GM23338 (cell line): ENCODE measurements around the gene PABPC1L. TPM values are rescaled to one million over a fixed set of nuclear protein-coding genes. Genes with fewer than 3 reads are reported as not detected.

Source experiments
- ATAC-seq: fragments of 200-7000 bp; cut with Tn5 transposase; 3 replicates; pipeline ENCODE4 v1.9.1; 2020
- DNase-seq: peaks from one replicate; pipeline ENCODE4 v3.0.0-alpha.2; 2015; ENCODE audit warnings: low spot score
- H2AFZ ChIP-seq: fragments of 200-600 bp; sonication (generic); 2 replicates; pipeline ENCODE4 v1.8.0; 2016; ENCODE audit warnings: antibody characterized with exemption, mild to moderate bottlenecking, moderate library complexity
- H3F3A ChIP-seq: fragments of 200-600 bp; sonication (generic); replicated peaks from 2 replicates; pipeline ENCODE4 v1.8.0; 2017; ENCODE audit warnings: antibody characterized with exemption, mixed run types, low read depth
- H3K27ac ChIP-seq: fragments of 200-600 bp; sonication (generic); 2 replicates; pipeline ENCODE4 v1.6.1; 2016; ENCODE audit warnings: low read depth
- H3K27me3 ChIP-seq: fragments of 200-600 bp; sonication (generic); 2 replicates; pipeline ENCODE4 v1.8.0; 2016; ENCODE audit warnings: mild to moderate bottlenecking, mixed run types, moderate library complexity; ENCODE audit not compliant: insufficient read depth
- H3K36me3 ChIP-seq: fragments of 200-600 bp; sonication (generic); 2 replicates; pipeline ENCODE4 v1.8.0; 2016; ENCODE audit warnings: mild to moderate bottlenecking; ENCODE audit not compliant: insufficient read depth
- H3K4me1 ChIP-seq: fragments of 200-600 bp; sonication (generic); 2 replicates; pipeline ENCODE4 v1.8.0; 2016; ENCODE audit warnings: mild to moderate bottlenecking, moderate library complexity; ENCODE audit not compliant: insufficient read depth
- H3K4me2 ChIP-seq: fragments of 200-600 bp; sonication (generic); 2 replicates; pipeline ENCODE4 v1.7.1; 2017; ENCODE audit warnings: mixed run types
- H3K4me3 ChIP-seq: fragments of 200-600 bp; sonication (generic); 2 replicates; pipeline ENCODE4 v1.6.1; 2016; ENCODE audit warnings: mixed run types
- H3K79me2 ChIP-seq: fragments of 200-600 bp; sonication (generic); replicated peaks from 2 replicates; pipeline ENCODE4 v1.8.0; 2017; ENCODE audit warnings: mild to moderate bottlenecking; ENCODE audit not compliant: insufficient read depth
- H3K9me2 ChIP-seq: fragments of 200-600 bp; sonication (generic); 2 replicates; pipeline ENCODE4 v1.8.0; 2017; ENCODE audit not compliant: insufficient read depth
- H4K20me1 ChIP-seq: fragments of 200-600 bp; sonication (generic); replicated peaks from 2 replicates; pipeline ENCODE4 v1.8.0; 2017; ENCODE audit warnings: mild to moderate bottlenecking; ENCODE audit not compliant: insufficient read depth
- H3K27ac Mint-ChIP-seq: 2 replicates; pipeline ENCODE4 v1.8.0; 2020; ENCODE audit warnings: inconsistent platforms, mild to moderate bottlenecking, moderate library complexity, mixed read lengths
- H3K27me3 Mint-ChIP-seq: 3 replicates; pipeline ENCODE4 v1.8.0; 2022; ENCODE audit warnings: low read depth, mild to moderate bottlenecking, moderate library complexity, mixed read lengths, inconsistent platforms; ENCODE audit not compliant: insufficient read depth, poor library complexity
- H3K36me3 Mint-ChIP-seq: 3 replicates; pipeline ENCODE4 v1.8.0; 2021; ENCODE audit warnings: low read depth, mild to moderate bottlenecking, inconsistent platforms, moderate library complexity, mixed read lengths
- H3K4me1 Mint-ChIP-seq: 3 replicates; pipeline ENCODE4 v1.8.0; 2020; ENCODE audit warnings: mild to moderate bottlenecking, inconsistent platforms, mixed read lengths
- H3K4me3 Mint-ChIP-seq: 3 replicates; pipeline ENCODE4 v1.8.0; 2021; ENCODE audit warnings: moderate library complexity, mild to moderate bottlenecking, inconsistent platforms, mixed read lengths
- H3K9me3 Mint-ChIP-seq: 3 replicates; pipeline ENCODE4 v1.8.0; 2020; ENCODE audit warnings: moderate library complexity, mild to moderate bottlenecking, inconsistent platforms, mixed read lengths
- CREB1 ChIP-seq: fragments of 250-450 bp; sonication (Bioruptor Pico); IDR thresholded peaks from 2 replicates; pipeline ENCODE4 v1.5.0; 2020; ENCODE audit warnings: low read depth, mild to moderate bottlenecking, moderate library complexity
- EZH2 ChIP-seq: fragments of 200-600 bp; sonication (generic); IDR thresholded peaks from one replicate; pipeline ENCODE4 v1.8.0; 2017; ENCODE audit warnings: antibody characterized with exemption, mild to moderate bottlenecking, low read depth; ENCODE audit not compliant: unreplicated experiment
- EZH2phosphoT487 ChIP-seq: fragments of 200-600 bp; sonication (generic); IDR thresholded peaks from one replicate; pipeline ENCODE4 v1.8.1; 2018; ENCODE audit warnings: antibody characterized with exemption; ENCODE audit not compliant: unreplicated experiment
- JUNB ChIP-seq: IDR thresholded peaks from one replicate; pipeline ENCODE4 v1.6.1; 2016; ENCODE audit warnings: antibody characterized with exemption; ENCODE audit not compliant: unreplicated experiment
- NANOG ChIP-seq: IDR thresholded peaks from 2 replicates; pipeline ENCODE4 v1.6.1; 2016; ENCODE audit warnings: antibody characterized with exemption, borderline replicate concordance
- POLR2AphosphoS5 ChIP-seq: IDR thresholded peaks from 2 replicates; pipeline ENCODE4 v1.6.1; 2016; ENCODE audit warnings: antibody characterized with exemption, low read depth
- STAT1 ChIP-seq: IDR thresholded peaks from one replicate; pipeline ENCODE4 v1.6.1; 2016; ENCODE audit warnings: antibody characterized with exemption; ENCODE audit not compliant: unreplicated experiment
- ZNF114 ChIP-seq: fragments of 250-450 bp; sonication (Bioruptor Pico); IDR thresholded peaks from 2 replicates; pipeline ENCODE4 v1.5.0; 2020; ENCODE audit warnings: mild to moderate bottlenecking, moderate library complexity
- ZNF331 ChIP-seq: fragments of 250-450 bp; sonication (Bioruptor Pico); IDR thresholded peaks from 2 replicates; pipeline ENCODE4 v1.5.0; 2020; ENCODE audit warnings: low read depth, mild to moderate bottlenecking, moderate library complexity
- polyA plus RNA-seq: library from polyadenylated mRNA; unstranded; fragments of >200 nt; fragmentation: Nextera tagmentation; extraction: Ambion mirVana; gene quantifications from 2 replicates; pipeline ENCODE4 v1.2.1, GENCODE V29; 2016
- total RNA-seq: library from RNA; depleted of rRNA; stranded (reverse); fragments of >200 nt; shearing (Covaris generic); gene quantifications from 2 replicates; pipeline ENCODE4 v1.2.3, GENCODE V29; 2014
- TF ChIP-seq, protein P1 (sequence below), 2 experiments: fragments of 200-600 bp in 1 of 2; sonication (generic) in 1 of 2; conservative IDR thresholded peaks; 2 replicates each; pipeline versions ENCODE4 v1.5.1 to v1.6.1; 2016 to 2017; ENCODE audit warnings: antibody characterized with exemption in 2 of 2, low read depth in 2 of 2, mild to moderate bottlenecking in 2 of 2, moderate library complexity in 1 of 2
- TF ChIP-seq, protein P2 (sequence below): IDR thresholded peaks from one replicate; pipeline ENCODE4 v1.6.1; 2018; ENCODE audit warnings: antibody characterized with exemption; ENCODE audit not compliant: unreplicated experiment
- TF ChIP-seq, protein P3 (sequence below): IDR thresholded peaks from 2 replicates; pipeline ENCODE4 v1.6.1; 2016; ENCODE audit warnings: antibody characterized with exemption
- TF ChIP-seq, protein P4 (sequence below): fragments of 250-450 bp; sonication (Bioruptor Pico); IDR thresholded peaks from 2 replicates; pipeline ENCODE4 v1.5.0; 2020; ENCODE audit warnings: mild to moderate bottlenecking, moderate library complexity

Gene PABPC1L
- total and polyA plus RNA-seq, 2 experiments from 2014 or later: 44.4 to 49.1 TPM

- peaks cover 6% of the 10 kb centered on the region; the same call in 1 of the 2 replicates for H3F3A ChIP-seq
- H3K79me2 ChIP-seq: peaks cover 50% of the 10 kb centered on the region
- no peaks in the 10 kb centered on the region for H3K9me2 ChIP-seq
- peak overlapping the region; percentile 94 for H3K4me3 ChIP-seq
- DNase-seq (no peak), ATAC-seq (no peak)
- Mint-ChIP-seq H3K27me3 (peaks cover 17% of the 10 kb centered on the region), H3K36me3 (no peaks in the 10 kb centered on the region), H3K9me3 (no peaks in the 10 kb centered on the region), H3K27ac (no peak overlapping the region), H3K4me1 (peaks cover 37% of the 10 kb centered on the region), H3K4me3 (peak overlapping the region; percentile 100)
- H3K4me1 ChIP-seq: peaks cover 18% of the 10 kb centered on the region
- TF ChIP-seq, protein P1, sequence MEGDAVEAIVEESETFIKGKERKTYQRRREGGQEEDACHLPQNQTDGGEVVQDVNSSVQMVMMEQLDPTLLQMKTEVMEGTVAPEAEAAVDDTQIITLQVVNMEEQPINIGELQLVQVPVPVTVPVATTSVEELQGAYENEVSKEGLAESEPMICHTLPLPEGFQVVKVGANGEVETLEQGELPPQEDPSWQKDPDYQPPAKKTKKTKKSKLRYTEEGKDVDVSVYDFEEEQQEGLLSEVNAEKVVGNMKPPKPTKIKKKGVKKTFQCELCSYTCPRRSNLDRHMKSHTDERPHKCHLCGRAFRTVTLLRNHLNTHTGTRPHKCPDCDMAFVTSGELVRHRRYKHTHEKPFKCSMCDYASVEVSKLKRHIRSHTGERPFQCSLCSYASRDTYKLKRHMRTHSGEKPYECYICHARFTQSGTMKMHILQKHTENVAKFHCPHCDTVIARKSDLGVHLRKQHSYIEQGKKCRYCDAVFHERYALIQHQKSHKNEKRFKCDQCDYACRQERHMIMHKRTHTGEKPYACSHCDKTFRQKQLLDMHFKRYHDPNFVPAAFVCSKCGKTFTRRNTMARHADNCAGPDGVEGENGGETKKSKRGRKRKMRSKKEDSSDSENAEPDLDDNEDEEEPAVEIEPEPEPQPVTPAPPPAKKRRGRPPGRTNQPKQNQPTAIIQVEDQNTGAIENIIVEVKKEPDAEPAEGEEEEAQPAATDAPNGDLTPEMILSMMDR (conservative IDR thresholded peaks at IDR 0.05; ENCODE audit: low read depth in 2 of 2): no peak
- no peak for TF ChIP-seq EZH2
- TF ChIP-seq, protein P2, sequence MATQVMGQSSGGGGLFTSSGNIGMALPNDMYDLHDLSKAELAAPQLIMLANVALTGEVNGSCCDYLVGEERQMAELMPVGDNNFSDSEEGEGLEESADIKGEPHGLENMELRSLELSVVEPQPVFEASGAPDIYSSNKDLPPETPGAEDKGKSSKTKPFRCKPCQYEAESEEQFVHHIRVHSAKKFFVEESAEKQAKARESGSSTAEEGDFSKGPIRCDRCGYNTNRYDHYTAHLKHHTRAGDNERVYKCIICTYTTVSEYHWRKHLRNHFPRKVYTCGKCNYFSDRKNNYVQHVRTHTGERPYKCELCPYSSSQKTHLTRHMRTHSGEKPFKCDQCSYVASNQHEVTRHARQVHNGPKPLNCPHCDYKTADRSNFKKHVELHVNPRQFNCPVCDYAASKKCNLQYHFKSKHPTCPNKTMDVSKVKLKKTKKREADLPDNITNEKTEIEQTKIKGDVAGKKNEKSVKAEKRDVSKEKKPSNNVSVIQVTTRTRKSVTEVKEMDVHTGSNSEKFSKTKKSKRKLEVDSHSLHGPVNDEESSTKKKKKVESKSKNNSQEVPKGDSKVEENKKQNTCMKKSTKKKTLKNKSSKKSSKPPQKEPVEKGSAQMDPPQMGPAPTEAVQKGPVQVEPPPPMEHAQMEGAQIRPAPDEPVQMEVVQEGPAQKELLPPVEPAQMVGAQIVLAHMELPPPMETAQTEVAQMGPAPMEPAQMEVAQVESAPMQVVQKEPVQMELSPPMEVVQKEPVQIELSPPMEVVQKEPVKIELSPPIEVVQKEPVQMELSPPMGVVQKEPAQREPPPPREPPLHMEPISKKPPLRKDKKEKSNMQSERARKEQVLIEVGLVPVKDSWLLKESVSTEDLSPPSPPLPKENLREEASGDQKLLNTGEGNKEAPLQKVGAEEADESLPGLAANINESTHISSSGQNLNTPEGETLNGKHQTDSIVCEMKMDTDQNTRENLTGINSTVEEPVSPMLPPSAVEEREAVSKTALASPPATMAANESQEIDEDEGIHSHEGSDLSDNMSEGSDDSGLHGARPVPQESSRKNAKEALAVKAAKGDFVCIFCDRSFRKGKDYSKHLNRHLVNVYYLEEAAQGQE: no peak
- TF ChIP-seq CREB1: no peak
- TF ChIP-seq NANOG: no peak
- TF ChIP-seq EZH2phosphoT487: no peak
- TF ChIP-seq, protein P3, sequence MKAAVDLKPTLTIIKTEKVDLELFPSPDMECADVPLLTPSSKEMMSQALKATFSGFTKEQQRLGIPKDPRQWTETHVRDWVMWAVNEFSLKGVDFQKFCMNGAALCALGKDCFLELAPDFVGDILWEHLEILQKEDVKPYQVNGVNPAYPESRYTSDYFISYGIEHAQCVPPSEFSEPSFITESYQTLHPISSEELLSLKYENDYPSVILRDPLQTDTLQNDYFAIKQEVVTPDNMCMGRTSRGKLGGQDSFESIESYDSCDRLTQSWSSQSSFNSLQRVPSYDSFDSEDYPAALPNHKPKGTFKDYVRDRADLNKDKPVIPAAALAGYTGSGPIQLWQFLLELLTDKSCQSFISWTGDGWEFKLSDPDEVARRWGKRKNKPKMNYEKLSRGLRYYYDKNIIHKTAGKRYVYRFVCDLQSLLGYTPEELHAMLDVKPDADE: no peak
- no peak for TF ChIP-seq ZNF114
- no peak for TF ChIP-seq POLR2AphosphoS5
- no peak for TF ChIP-seq JUNB
- TF ChIP-seq, protein P4, sequence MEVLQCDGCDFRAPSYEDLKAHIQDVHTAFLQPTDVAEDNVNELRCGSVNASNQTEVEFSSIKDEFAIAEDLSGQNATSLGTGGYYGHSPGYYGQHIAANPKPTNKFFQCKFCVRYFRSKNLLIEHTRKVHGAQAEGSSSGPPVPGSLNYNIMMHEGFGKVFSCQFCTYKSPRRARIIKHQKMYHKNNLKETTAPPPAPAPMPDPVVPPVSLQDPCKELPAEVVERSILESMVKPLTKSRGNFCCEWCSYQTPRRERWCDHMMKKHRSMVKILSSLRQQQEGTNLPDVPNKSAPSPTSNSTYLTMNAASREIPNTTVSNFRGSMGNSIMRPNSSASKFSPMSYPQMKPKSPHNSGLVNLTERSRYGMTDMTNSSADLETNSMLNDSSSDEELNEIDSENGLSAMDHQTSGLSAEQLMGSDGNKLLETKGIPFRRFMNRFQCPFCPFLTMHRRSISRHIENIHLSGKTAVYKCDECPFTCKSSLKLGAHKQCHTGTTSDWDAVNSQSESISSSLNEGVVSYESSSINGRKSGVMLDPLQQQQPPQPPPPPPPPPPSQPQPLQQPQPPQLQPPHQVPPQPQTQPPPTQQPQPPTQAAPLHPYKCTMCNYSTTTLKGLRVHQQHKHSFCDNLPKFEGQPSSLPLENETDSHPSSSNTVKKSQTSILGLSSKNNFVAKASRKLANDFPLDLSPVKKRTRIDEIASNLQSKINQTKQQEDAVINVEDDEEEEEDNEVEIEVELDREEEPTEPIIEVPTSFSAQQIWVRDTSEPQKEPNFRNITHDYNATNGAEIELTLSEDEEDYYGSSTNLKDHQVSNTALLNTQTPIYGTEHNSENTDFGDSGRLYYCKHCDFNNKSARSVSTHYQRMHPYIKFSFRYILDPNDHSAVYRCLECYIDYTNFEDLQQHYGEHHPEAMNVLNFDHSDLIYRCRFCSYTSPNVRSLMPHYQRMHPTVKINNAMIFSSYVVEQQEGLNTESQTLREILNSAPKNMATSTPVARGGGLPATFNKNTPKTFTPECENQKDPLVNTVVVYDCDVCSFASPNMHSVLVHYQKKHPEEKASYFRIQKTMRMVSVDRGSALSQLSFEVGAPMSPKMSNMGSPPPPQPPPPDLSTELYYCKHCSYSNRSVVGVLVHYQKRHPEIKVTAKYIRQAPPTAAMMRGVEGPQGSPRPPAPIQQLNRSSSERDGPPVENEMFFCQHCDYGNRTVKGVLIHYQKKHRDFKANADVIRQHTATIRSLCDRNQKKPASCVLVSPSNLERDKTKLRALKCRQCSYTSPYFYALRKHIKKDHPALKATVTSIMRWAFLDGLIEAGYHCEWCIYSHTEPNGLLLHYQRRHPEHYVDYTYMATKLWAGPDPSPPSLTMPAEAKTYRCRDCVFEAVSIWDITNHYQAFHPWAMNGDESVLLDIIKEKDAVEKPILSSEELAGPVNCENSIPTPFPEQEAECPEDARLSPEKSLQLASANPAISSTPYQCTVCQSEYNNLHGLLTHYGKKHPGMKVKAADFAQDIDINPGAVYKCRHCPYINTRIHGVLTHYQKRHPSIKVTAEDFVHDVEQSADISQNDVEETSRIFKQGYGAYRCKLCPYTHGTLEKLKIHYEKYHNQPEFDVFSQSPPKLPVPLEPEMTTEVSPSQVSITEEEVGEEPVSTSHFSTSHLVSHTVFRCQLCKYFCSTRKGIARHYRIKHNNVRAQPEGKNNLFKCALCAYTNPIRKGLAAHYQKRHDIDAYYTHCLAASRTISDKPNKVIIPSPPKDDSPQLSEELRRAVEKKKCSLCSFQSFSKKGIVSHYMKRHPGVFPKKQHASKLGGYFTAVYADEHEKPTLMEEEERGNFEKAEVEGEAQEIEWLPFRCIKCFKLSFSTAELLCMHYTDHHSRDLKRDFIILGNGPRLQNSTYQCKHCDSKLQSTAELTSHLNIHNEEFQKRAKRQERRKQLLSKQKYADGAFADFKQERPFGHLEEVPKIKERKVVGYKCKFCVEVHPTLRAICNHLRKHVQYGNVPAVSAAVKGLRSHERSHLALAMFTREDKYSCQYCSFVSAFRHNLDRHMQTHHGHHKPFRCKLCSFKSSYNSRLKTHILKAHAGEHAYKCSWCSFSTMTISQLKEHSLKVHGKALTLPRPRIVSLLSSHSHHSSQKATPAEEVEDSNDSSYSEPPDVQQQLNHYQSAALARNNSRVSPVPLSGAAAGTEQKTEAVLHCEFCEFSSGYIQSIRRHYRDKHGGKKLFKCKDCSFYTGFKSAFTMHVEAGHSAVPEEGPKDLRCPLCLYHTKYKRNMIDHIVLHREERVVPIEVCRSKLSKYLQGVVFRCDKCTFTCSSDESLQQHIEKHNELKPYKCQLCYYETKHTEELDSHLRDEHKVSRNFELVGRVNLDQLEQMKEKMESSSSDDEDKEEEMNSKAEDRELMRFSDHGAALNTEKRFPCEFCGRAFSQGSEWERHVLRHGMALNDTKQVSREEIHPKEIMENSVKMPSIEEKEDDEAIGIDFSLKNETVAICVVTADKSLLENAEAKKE (CRISPR knock-in tag): no peak
- TF ChIP-seq STAT1: no peak
- no peak for TF ChIP-seq ZNF331 (CRISPR knock-in tag)
- peaks cover 15% of the 10 kb centered on the region for H4K20me1 ChIP-seq
- H3K27me3 ChIP-seq: peaks cover 25% of the 10 kb centered on the region
- no peak overlapping the region for H2AFZ ChIP-seq
- H3K4me2 ChIP-seq: peak overlapping the region; percentile 93
- 0 out of 2 replicates have a peak, but pooled peaks cover under 1% of the 10 kb centered on the region for H3K36me3 ChIP-seq
- H3K27ac ChIP-seq: no peak overlapping the region
Observed at GRCh38 chr20:44967207-44967807, 57.4 kb downstream of the PABPC1L start.
